ENCODE results near the gene AUTS2. TPM values are rescaled to one million over a fixed set of nuclear protein-coding genes. Genes with fewer than 3 reads are reported as not detected.

The AUTS2 gene
- total RNA-seq, 3 donors from 2014 or later = 31.2 to 67.6 (median 36.5) TPM

DNA sequence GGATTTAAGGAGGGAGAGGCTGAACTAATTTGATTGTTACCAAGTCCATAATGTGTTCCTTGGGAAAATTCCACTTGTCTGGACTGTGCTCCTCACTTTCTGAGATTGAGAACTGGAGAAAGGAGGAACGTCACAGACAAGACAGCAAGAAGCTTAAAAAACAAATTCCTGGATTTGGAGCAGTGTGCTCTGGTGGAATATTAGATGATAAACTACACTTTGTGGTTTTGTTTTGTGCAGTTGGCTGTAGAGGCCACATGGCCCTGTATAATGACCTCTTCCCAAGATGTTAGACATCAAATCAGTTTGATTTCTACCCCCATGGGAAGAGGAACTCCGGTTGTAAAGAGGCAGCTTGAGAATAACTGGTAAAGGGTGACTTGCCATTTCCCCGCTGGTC, 1112.4 kb downstream of the AUTS2 start:
- intact Hi-C loops (cut with DNase I, micrococcal nuclease) = no loop called here
- TF ChIP-seq, protein P1, sequence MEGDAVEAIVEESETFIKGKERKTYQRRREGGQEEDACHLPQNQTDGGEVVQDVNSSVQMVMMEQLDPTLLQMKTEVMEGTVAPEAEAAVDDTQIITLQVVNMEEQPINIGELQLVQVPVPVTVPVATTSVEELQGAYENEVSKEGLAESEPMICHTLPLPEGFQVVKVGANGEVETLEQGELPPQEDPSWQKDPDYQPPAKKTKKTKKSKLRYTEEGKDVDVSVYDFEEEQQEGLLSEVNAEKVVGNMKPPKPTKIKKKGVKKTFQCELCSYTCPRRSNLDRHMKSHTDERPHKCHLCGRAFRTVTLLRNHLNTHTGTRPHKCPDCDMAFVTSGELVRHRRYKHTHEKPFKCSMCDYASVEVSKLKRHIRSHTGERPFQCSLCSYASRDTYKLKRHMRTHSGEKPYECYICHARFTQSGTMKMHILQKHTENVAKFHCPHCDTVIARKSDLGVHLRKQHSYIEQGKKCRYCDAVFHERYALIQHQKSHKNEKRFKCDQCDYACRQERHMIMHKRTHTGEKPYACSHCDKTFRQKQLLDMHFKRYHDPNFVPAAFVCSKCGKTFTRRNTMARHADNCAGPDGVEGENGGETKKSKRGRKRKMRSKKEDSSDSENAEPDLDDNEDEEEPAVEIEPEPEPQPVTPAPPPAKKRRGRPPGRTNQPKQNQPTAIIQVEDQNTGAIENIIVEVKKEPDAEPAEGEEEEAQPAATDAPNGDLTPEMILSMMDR (IDR thresholded peaks at IDR 0.05) = no peak

DNA sequence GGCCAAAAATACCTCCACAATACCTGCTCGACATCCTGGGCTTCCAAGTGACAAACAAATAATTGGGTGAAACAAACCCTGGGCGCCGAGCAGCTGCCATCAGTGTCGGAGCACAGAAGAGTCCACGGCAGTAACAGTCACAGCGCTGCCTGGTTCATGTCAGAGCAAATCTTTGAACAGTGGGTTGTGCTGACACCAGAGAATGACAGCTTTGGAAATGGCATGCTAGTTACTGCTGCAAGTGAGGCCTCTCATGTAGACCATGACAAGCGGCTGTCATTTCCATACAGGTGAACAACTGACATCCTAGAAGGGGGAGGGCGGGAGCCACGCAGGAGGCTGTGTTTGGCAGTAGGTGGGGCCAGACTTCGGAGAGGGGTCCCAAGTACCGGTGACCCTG, 1113.2 kb downstream of the AUTS2 start:
- no peak overlapping the region for H3K4me3 ChIP-seq
- H3K4me1 ChIP-seq (ENCODE audit: low read depth) = peaks cover 7% of the 10 kb centered on the region
- H3K36me3 ChIP-seq (ENCODE audit: low read depth) = no peaks in the 10 kb centered on the region
- TF ChIP-seq, protein P1 (IDR thresholded peaks at IDR 0.05) = no peak
- no peaks in the 10 kb centered on the region for H3K9me3 ChIP-seq
- intact Hi-C loops (cut with DNase I, micrococcal nuclease) = no loop called here
- DNase-seq (no peak), ATAC-seq (no peak)

More for the DNA sequence above, 1112.4 kb downstream of the AUTS2 start:
- Histone ChIP-seq H3K4me1 (ENCODE audit: low read depth) (peaks cover 7% of the 10 kb centered on the region), H3K9me3 (no peaks in the 10 kb centered on the region), H3K4me3 (no peak overlapping the region), H3K36me3 (ENCODE audit: low read depth) (no peaks in the 10 kb centered on the region)
- ATAC-seq = no peak
- DNase-seq = no peak

DNA sequence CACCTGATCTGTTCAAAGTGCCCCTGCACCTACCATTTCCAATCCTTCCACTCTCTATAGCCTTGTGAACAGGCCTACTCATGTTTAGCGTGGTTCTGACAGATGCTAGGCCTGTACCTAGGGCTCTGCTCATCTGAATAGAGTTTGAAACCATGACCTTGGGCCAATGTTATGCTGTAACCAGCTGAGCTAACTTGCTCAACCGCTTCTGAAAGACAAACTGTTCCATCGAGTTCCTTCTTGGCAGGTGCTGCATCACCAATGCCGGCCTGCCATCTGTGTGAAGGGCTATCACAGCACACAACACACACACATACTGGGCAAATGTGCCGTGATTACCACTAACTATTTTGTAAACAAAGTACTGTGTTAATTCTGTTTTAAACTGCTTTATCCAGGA, 1114.7 kb downstream of the AUTS2 start:
- H3K4me3 ChIP-seq = no peak overlapping the region
- intact Hi-C loops (cut with DNase I, micrococcal nuclease) = no loop called here
- ATAC-seq (peak; percentile 89), DNase-seq (peak in 1 of 3 donors; percentile 42)
- TF ChIP-seq, protein P1 (IDR thresholded peaks at IDR 0.05) = no peak
- peaks cover 7% of the 10 kb centered on the region for H3K4me1 ChIP-seq (ENCODE audit: low read depth)
- H3K9me3 ChIP-seq = no peaks in the 10 kb centered on the region
- H3K36me3 ChIP-seq (ENCODE audit: low read depth) = no peaks in the 10 kb centered on the region

DNA sequence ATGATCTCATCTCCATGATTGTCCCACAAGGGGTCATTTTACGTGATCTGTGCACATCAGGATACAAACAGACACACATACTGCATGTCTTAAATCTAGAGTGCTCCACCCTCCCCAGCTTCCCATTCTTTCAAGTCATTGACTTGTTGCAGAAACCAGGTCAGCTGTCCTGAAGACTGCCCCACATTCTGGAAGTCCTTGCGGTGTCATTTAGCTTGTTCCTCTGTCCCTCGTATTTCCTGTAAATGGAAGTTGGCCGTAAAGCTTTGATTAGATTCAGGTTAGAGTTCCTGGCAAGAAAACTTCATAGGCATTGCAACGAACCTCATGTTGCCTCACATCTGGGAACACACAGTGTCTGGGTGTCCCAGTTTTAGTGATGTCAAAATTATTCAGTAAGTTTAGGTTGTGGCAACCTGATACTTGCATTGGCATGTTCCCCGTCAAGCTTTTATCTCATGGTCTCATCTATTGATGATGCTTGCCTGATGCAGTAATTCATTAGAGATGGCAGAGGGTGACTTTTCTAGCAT, 1116.3 kb downstream of the AUTS2 start:
- H3K9me3 ChIP-seq = no peaks in the 10 kb centered on the region
- TF ChIP-seq, protein P1 (IDR thresholded peaks at IDR 0.05) = no peak
- DNase-seq (no peak), ATAC-seq (no peak)
- H3K36me3 ChIP-seq (ENCODE audit: low read depth) = no peaks in the 10 kb centered on the region
- intact Hi-C loops (cut with DNase I, micrococcal nuclease) = no loop called here
- H3K4me1 ChIP-seq (ENCODE audit: low read depth) = peaks cover 7% of the 10 kb centered on the region
- H3K4me3 ChIP-seq = no peak overlapping the region

DNA sequence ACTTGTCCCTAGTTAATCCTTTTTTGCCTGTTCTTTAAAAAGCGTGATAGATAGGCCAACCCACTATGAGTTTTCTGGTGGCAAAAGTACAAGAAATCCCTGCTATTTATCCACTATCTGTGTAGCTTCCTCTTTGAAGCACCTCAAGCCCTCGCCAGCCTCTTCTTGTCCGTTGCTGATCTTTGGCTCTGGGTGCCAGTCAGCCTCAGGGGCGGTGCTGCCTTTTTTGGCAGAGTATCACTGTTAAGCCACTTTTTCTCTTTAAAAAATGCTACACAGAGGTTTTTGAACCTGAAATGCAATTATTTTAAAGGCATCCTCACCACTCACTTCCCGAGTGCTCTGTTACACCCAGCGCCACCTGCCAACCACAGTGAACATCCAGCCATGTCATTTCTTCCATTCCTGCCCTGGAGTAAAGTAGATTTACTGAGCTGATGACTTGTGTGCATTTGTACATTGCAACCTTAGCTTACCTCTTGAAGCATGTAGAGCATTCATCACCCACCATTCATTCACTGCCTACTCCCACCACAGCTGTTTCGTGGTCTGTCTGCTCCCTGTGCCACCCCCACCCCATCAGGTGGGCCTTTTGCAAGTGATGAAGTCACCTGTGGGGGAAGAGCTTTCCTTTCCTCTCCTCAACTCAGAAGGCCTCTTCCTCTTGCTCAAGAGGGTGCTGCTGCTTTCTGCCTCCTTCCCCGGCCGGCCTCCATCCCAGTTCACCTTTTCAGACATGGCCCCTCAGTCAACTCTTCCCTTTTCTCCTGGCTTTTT, 1119.5 kb downstream of the AUTS2 start:
- Histone ChIP-seq H3K4me1 (ENCODE audit: low read depth) (no peaks in the 10 kb centered on the region), H3K9me3 (no peaks in the 10 kb centered on the region), H3K4me3 (no peak overlapping the region), H3K36me3 (ENCODE audit: low read depth) (no peaks in the 10 kb centered on the region)
- ATAC-seq (no peak), DNase-seq (no peak)
- TF ChIP-seq, protein P1 (IDR thresholded peaks at IDR 0.05) = no peak
- intact Hi-C loops (cut with DNase I, micrococcal nuclease) = no loop called here
